NCI-H69 (cell line): ENCODE data around the gene SACS.
"Not testable (repeated sequence)": the region's sequence is repeated elsewhere in the genome, so short reads cannot be mapped to it uniquely, and the experiment has no call there.

Experiments used
- DNase-seq: peaks from one replicate; lab custom pipeline; 2025; lab: John Stamatoyannopoulos, UW

The SACS gene

DNA sequence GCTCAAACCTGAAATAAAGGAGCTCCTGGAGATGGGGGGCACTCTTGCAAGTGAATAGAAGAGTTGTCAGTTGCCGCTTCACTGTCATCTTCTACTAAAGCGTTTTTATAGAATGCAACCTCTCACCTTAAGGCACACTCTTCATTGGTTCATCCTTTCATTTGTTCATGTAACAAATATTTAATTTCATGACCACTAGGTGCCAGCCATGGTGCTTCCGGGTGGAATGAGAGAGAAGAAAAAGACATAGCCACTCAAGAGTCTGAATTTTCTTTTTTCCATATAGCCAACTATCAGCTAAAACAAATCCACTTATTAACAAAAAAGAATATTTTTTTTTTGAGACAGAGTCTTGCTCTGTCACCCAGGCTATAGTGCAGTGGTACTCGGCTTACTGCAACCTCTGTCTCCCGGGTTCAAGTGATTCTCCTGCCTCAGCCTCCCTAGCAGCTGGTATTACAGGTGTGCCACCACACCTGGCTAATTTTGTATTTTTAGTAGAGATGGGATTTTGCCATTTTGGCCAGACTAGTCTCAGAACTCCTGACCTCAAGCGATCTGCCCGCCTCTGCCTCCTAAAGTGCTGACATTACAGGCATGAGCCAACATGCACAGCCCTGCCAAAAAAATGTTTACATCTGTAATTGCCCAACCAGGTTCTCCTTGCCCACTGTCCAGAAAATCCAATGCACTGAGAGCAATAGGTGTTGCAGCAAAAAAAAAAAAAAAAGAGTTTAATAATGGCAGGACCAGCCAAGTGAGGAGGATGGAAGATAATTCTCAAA is 22.1 kb upstream of the SACS start:
- no peak for DNase-seq

- no peak for DNase-seq
Observed at GRCh38 chr13:23453132-23453531, 19.6 kb upstream of the SACS start.

DNA sequence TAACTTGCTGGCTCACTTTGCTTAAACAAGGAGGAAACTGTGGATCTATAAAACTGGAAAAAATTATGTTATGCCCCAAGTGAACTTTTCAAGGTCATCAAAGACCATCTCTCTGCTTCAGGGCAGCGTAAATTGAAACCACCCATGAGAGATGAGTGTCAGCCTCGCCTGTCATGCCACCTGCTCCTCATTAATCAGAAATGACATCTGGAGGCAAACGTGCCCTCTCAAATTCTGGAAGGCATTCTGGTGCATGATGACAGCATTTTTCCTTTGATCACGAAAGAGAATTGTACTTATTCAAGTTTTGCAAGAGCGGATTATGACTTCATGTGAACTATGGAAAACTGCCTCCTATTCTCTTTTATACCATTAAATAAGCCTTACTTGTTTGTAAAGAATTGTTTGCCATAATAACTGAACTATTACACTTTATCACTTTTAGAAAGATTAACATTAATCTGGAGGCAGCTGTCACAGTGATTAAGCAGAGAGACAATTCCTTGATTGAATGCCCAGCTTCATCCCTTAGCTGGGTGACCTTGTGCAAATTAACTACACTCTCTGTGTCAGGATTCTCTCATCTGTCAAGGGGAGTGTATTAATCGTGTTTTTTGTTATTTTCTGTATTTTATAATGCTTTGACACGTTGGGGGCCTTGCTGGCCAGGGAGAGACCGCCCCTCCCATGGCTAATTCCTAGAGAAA is 17.0 kb upstream of the SACS start:
- DNase-seq, result peak; percentile 50

DNA sequence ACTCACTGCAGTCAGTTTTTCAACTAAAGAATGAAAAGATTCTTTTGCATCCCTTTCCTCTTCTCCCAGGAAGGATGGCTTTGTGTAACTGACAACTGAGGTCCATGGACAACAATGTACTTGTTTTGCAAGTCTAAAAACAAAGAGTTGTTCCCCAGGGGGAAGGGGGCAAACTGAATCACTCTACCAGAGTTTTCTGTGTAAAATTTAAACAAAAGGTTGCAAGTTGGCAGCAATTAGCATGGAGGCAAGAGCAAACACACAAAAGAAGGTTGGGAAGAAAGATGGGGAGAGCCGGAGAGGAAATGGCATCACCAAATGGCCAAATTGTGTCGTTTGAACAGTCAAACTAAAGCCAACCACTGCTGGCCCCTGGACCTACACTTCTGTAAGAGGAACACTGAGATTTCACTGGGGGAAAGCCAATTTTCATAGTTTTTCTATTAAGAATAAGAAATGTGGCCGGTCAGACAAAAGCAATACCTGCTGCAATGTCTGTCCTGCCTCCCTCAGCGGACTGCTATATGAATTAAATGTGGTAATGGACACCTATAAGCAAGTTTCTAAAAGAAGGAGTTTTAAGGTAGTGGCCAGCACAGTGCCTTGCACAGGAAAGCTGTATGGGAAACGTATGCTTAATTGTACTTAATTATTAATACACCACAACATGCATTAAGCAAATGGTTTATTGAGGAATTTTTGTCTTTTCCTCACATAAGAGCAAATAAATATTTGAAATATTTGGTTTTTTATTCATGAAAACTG is 16.1 kb upstream of the SACS start:
- DNase-seq, result peak; percentile 13

- DNase-seq, result peak; percentile 53
Observed at GRCh38 chr13:23447927-23448326, 14.4 kb upstream of the SACS start.

- peak; percentile 2 for DNase-seq
Observed at GRCh38 chr13:23445794-23446193, 12.3 kb upstream of the SACS start.

- peak; percentile 1 for DNase-seq
Observed at GRCh38 chr13:23443878-23444277, 10.4 kb upstream of the SACS start.

DNA sequence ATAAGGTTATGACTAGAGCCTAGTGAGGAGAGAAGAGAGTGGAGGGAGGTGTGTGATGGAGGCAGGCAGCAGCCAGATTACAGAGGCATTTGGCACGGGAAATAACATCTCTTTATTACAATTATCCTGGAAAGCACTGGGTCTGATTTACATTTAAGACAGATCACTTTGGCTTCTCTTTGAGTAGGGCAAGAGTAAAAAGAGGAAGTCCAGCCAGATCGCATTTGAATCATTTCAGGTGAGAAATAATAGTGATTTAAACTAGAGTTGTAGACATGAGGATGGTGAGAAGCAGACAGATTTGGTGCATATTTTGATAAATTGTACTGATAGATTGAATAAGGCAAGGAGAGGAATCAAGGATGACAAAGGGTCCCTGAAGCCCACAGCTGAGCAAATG is 9.6 kb upstream of the SACS start:
- DNase-seq, result no peak

DNA sequence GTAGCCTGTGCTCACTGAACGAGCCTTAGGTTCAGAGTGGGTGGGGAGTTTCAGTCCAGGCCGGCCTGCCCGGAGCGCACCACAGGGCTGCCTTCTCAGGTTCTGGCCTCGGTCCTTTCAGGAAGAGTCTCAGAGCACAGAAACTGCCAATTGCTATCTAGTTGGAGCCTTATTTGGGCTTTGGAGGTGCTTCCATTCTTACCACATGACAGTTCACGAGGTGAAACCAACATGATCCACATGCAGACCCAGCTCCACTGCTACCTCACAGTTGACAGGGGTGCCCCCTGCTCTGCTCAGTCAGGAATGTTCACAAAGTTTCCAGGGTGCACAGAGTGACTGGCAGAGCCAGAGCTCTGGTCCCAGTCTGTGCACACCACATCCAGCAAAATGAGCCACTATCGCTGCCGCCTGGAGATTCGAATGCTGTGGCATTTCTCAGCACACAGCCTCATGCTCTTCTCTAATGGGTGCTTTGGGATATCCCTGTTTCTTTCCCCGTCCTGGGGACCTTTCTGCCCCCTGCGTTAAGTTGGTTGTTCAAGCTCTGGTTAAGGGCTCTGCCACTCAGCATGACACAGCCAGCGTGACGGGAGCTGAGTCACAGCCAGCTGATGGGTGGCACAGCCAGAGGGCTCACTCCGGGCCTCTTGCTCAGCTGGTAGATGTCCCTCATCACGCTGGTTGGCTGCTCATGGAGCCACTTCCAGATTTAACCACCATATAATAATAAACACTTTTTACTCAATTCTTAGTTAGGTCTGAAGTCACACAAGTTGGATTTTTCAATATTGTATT is 7.5 kb upstream of the SACS start:
- no peak for DNase-seq

DNA sequence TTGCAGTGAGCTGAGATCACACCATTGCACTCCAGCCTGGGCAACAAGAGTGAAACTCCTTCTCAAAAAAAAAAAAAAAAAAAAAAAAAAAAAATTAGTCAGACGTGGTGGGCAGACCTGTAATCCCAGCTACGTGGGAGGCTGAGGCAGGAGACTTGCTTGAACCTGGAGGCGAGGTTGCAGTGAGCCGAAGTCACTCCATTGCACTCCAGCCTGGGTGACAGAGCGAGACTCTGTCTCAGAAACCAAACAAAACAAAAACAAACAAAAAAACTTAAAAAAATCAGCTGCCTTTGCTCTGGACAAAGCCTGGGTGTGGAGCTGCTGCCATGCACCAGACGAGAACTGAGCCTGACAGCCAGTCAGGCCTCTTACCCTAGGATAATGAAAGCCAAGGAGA is 6.8 kb upstream of the SACS start:
- DNase-seq, result not testable (repeated sequence)

DNA sequence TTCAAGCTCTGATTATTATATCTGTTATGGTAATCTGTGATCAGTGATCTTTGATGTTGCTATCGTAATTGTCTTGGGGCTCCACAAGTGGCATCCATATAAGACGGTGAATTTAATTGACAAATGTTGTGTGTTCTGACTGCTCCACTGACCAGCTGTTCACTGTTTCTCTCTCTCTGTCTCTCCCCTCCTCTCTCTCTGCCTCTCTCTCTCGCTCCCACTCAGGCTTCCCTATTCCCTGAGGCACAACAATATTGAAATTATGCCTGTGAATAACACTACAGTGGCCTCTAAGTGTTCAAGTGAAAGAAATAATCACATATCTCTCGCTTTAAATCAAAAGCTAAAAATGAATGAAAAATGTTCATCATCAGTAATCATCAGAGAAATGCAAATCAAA is 4.4 kb upstream of the SACS start:
- no peak for DNase-seq

DNA sequence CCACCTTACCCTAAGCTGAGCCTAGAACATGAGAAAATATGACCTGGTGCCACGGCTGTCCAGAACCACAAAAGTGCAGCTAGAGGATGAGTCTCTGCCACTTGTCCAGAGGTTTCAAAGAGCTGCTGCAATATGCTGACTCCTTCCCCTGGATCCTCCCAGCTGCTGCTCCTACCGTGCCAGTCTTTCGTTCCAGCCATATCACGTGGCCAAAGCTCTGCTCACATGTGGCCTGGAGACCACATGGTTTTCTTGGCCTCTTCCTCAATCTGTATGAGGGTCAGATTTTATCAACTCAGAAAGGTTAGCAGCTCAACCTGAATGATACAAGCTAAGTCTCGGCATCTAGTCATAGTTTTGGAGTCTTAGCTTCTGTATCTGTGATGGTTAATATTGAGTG is 3.2 kb upstream of the SACS start:
- DNase-seq, result no peak

- DNase-seq, result no peak
Observed at GRCh38 chr13:23434491-23434890, 989 bp upstream of the SACS start.

GRCh38 chr13:23432626-23433025 is 876 bp downstream of the SACS start:
- no peak for DNase-seq

- DNase-seq, result no peak
Observed at GRCh38 chr13:23430664-23431063, 2.8 kb downstream of the SACS start.

DNA sequence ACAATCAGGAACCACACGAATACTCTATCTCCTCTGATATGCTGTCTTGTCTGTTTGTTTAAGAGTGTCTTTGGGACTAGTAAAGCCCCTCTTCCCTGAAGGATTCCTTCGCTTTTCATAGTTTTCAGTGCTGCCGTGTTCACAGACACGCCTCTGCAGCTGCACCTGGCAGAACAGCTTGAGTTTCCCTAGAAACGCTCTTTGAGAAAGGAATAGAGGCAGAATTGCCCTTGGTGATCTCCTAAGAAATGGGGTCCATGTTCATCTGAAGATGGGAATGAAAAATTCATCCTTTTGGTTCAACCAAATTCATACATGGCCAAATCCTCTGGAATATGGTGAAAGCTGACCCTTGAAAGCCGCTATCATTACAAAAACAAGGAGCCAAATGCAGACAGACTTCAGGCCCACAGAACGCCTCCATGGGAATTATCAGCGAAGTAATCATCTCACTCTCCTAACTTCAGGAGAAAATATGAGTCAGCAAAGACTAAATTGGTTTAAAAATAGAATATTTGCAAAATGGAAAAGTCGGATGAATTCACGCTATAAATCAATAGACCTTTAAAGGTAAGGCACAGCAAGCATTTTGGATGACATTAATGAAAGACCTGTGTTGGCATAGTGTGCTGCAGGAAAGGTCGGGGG is 5.5 kb downstream of the SACS start:
- no peak for DNase-seq

- DNase-seq, result no peak
Observed at GRCh38 chr13:23427342-23427843, 6.1 kb downstream of the SACS start.

DNA sequence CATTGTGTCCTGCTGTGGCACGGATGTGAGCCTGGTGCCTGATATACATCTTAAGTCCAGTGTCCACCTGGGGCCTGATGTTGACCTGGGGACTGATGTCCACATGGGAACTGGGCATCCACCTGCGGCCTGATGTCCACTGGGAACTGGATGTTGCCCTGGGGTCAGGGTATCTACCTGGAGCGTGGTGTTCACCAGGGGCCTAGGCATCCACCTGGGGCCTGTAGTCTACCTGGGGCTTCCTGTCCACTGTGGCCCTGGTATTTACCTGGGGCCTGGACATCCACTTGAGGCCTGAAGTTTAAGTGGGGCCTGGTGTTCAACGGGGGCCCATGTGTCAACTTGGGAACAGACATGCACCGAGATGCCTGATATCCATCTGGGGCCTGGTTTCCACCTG is 11.9 kb downstream of the SACS start:
- no peak for DNase-seq

DNA sequence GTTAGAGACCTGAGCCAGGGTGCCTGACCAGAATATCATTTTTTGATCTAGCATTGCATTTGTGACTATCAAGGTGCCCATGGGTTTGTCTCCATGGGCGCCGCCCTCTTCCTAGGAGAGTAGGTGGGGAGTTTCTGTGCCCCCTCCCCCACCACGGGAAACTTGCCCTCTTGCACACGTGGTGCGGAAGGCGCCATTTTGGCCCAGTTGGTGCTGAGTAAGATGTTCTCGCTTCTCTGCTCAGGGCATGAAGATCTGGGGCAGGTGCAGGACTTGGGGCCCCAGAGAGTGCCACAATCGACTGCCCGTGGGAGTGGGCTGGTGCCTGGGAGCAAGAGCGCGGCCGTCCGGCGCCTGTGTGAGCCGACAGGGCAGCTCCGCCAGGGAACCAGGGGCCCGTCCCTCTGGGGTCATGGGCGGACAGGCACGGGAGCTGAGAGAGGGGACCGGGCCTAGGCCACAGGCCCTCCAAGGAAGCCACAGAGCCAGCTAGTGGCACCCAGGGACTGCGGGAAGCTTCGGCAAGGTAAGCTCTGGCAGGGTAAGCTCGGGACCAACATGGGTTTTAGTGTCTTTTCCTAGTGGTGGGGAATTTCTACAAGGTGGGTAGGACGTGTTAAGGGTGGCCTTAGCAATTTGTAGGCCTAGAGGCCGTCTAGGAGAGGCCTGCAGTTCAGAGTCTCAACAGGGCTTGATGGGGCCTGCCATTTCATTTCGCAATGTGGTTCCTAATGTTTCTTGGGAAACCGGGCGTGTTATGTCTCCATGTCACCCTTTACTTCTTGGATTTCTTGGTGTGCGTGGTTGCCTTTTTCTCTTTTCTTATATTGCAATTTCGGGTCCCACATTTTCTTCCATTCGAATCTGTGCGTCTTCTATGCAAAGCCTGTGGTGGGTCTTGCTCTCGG is 14.5 kb downstream of the SACS start:
- no peak for DNase-seq

GRCh38 chr13:23414682-23415081 is 18.8 kb downstream of the SACS start:
- DNase-seq, result no peak
